GDM1 (cell line): Measurements from ENCODE around the gene XRCC5.
"Not testable (repeated sequence)": the region's sequence is repeated elsewhere in the genome, so short reads cannot be mapped to it uniquely, and the experiment has no call there.

Experiments
- DNase-seq: peaks from one replicate; lab custom pipeline; 2025; lab: John Stamatoyannopoulos, UW

The XRCC5 gene

DNA sequence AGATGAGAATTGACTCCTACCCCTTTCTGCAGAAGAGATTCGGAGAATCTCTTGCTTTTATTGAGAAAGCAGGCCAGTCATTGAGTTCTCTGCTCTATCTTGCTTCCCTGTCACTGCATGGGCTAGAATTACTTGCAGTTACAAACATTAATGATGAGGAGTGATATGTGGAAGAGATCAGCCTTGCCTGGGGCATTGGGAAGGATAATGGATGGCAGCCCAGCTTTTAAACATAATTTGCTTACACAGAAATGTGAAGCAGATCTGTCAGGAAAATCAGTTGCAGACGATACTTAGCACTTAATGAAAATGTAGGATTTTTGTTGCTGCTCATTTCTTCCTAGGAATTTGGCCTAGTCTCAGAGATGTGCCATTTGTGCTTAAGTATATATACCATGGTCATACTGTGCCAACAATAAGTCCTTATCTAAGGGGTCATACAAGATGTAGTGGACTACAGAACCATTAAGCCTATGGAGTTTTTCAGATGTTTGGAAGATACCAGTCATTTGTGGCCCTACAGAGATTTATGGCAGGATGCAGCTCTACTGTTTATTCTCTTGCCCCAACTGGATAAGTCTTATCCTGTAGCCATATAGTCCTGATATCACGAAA lies 92.7 kb downstream of the XRCC5 start:
- DNase-seq: no peak

DNA sequence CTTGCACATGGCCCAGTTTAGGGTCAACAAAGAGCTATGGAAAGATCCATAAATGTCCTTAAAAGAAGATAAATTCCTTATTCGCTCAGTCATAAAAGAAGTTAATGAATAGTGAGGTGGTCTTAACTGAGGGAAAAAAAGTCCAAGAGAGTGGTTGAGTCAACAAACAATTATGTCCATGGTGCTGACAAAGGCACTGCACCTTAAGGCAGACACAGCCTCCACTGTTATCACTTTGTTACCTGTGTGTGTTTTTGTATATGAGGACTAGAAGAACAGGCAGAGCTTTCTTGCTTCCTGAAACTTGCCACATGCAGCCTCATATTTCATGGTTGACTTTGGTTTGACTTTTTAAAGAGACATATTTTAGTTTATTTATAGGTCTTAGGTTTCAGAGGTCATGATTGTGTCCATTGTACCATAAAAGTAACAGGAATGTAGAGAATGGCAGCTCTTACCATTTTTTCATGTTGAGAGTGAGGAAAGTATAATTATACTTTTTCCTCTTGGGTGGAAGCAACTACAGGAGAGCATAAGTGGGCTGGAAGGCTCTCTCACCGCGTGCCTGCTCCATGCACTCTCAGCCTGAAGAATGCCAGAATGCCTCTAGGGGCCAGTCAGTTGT lies 93.6 kb downstream of the XRCC5 start:
- no peak for DNase-seq

DNA sequence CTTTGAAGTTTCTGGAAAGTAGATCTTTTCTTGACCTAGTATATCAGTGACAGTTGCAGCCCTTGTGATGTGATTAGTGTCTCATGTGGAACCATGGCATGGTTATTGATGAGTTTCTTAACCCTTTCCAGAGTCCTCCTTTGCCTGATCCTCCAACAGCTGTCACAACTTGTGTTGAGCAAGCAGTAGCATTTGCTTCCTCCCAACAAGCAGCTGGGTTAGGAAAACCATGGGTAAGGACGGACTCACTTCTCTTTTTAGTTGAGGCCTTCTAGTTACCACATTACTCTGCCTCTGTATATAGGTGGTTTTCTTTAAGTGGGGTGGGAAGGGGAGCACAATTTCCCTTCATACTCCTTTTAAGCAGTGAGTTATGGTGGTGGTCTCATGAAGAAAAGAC lies 96.3 kb downstream of the XRCC5 start:
- DNase-seq: no peak

DNA sequence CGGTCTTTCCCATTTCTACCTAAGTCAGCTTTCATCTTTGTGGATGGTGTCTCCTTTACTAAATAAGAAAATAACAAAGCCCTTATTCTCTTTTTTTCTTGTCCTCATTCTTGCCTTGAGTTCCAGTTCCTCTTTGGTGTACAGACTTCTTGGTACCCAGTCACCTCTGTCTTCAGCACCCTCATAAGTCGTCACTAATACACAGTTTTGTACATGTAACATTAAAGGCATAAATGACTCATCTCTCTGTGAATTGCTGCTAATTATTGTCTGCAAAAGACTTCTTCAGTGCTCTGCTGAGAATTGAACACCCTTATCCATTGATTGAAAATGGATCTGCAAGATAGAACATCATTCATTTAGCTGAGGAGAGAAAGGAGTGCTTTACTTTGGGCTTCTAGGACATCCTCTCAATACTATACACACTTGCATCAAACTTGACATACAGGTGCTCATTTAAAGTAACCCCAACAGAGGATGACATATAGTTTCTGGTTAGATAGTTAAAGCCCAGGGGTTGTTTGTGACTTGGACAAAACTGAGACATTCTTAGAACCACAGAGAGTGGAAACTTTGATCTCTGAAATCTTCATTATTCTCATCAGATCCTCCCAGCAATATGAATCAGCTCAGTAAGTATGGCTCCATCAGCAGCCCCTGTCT lies 97.0 kb downstream of the XRCC5 start:
- DNase-seq: no peak

DNA sequence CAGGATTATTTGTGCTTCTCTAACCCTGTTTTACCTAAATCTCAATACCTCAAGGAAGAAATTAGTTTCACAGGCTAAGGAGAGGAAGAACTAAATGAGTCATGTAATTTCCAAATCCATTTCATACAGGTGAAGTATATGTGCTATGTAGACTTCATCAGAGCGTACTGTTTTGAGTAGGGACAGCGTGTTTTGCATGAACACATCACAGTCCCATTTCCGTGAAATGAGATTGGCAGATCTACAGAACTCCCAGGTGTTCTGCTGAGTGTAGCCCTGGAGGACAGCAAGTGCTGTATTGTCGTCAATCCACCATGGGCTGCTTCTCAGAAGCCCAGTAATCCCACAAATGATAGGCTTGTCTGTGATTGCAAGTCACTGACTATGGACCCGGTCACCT lies 97.7 kb downstream of the XRCC5 start:
- DNase-seq: no peak

DNA sequence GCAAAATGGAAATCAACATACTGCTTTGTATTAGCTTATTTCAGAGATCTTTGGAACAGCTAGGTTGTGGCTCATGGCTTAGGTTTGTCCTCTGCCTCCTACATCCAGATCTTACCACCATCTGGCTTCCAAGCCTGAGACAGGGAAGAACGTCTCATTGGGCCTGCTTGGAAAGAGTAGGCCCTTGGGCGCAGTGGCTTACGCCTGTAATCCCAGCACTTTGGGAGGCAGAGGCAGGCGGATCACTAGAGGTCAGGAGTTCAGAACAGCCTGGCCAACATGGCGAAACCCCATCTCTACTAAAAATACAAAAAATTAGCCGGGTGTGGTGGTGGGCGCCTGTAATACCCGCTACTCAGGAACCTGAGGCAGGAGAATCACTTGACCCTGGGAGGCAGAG lies 99.5 kb downstream of the XRCC5 start:
- DNase-seq: not testable (repeated sequence)

DNA sequence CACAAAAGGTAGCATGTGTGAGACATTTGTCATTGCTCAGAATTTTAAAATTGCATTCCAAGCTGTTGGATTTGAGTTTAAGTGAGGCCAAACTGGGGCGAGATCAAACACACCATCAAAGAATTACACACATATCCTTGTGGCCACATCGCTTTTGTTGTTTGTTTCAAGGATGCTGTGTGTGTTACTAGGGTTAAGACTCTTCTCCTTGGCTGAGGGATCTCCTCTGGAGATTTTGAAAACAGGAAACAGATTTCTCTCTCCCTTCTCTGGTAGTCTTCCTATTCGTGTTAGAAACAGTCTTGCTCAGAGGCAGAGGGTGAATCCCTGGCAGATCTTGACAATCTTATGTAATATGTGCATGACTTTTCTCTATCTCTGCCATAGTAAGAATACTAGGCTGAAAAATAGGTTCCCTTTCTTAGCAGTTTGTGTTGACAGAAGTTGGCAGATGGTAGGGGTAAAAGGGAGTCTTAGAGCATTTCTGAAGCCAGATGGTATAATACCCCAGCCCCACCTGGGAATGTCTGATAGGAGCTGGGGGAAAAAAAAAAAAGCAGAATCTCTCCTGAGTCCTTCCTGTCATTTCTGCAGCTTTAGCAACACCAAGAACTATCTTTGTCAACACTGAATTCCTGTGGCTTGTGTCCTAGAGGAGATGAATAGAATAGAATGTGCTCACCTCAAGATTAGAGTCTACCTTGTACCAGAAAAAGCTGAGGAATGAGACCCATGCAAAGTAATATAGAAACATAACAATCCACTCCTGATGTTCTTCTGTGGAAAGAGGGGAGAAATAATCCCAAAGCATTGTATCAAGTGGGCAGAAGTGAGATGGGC lies 101.8 kb downstream of the XRCC5 start:
- no peak for DNase-seq

DNA sequence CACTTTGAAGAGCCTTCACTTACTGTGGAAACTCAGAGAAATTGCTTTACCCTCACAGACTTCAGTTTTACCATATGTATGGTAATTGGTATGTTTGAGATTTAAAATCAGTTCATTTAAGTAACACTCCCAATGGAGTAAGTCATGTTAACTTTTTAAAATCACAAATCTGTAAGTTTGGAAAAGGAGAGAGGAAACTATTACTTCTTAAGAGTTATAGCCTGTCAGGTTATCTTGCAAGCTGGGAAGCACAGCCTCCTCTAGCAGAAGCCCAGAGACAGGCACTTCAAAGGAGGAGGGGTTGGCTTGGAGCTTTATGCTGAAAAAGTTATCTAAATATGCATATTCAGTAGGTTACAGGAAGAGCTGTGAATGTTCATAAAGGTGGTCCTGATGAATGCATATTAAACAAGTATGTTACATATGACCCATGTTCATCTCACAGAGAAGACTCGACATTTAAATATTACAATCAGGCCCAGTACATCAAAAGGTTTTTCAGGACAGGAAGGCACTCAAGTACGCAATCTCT lies 102.5 kb downstream of the XRCC5 start:
- no peak for DNase-seq

DNA sequence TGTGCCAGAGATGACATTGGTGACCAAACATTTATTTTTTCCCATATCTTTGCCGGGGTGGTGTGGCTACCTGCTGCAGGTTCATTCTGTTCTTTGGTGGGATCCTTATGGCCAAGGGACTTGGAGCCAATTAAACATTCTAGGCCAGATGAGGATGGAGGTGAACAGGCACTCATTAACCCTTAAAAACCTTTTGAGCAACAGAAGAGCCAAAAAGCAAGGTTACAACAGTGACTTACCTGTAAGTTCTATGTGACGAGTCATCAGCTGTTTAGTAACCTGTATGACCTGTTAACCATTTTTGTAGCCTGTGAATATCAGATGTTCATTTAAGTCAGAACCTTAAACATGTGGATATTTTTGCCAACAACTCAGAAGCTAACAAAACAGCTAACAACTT lies 105.6 kb downstream of the XRCC5 start:
- DNase-seq: no peak

DNA sequence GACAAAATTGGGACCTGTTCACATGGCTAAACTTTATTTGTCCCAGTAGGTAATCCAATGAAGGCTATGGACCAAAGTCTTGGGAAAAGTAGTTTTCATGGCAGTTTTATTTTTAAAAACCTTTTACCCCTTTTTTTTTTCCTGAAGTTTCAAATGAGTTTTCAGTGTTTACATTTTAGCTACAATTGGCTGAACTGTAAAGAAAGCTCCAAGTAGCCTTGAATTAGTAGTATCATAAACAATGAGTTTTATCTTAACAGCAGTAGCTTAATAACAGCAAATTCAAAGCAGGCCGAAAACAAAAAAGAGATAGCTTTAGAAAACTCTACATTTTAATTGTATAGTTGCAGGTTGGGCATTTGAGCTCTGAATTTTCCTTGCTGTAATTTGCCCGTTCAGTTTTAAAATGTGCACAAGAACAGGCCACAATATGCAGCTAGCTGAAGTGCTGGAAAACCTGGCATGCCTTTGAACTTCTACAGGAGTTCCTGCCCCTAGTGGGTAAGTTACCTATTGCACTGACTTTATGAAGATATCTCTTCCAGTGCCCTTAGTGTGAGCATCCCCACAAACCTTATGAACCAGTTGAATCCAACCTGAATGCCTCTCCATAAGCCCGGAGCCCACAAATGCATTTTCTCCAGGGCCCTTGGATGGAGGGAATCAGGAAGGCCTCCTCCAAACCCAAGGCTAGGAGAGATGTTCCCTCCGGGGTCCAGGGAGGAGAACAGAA lies 106.7 kb downstream of the XRCC5 start:
- DNase-seq: no peak

DNA sequence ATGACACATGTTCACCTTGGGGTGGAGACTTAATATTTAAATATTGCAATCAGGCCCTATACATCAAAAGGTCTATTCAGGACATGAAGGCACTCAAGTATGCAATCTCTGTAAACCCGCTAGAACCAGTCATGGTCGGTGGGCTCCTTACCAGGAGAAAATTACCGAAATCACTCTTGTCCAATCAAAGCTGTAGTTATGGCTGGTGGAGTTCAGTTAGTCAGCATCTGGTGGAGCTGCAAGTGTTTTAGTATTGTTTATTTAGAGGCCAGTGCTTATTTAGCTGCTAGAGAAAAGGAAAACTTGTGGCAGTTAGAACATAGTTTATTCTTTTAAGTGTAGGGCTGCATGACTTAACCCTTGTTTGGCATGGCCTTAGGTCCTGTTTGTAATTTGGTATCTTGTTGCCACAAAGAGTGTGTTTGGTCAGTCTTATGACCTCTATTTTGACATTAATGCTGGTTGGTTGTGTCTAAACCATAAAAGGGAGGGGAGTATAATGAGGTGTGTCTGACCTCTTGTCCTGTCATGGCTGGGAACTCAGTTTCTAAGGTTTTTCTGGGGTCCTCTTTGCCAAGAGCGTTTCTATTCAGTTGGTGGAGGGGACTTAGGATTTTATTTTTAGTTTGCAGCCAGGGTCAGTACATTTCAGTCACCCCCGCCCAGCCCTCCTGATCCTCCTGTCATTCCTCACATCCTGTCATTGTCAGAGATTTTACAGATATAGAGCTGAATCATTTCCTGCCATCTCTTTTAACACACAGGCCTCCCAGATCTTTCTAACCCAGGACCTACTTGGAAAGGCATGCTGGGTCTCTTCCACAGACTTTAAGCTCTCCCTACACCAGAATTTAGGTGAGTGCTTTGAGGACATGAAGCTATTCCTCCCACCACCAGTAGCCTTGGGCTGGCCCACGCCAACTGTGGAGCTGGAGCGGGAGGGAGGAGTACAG lies 108.1 kb downstream of the XRCC5 start:
- DNase-seq: no peak

DNA sequence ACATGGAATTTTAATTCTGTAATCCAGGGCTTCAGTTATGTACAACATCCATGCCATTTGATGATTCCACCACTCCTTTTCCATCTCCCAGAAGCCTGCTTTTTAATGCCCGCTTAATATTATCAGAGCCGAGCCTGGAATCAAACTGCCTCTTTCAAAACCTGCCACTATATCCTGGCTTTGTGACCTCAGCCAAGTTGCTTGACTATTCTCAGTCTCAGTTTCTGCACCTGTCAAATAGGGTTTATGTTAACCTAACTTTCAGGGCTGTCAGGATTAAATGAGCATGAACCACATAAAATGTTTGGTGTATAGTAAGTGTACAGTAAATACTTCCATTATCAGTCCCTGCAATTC lies 108.7 kb downstream of the XRCC5 start:
- DNase-seq: no peak

DNA sequence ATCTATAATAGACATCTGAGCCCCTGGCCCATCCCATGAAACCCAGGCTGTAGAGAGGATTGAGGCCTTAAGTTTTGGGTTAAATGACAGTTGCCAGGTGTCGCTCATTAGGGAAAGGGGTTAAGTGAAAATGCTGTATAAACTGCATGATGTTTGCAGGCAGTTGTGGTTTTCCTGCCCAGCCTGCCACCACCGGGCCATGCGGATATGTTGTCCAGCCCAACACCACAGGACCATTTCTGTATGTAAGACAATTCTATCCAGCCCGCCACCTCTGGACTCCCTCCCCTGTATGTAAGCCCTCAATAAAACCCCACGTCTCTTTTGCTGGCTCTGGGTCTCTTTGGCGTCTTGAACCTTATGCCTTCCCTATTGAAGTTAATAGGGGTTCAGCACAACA lies 110.7 kb downstream of the XRCC5 start:
- DNase-seq: no peak

DNA sequence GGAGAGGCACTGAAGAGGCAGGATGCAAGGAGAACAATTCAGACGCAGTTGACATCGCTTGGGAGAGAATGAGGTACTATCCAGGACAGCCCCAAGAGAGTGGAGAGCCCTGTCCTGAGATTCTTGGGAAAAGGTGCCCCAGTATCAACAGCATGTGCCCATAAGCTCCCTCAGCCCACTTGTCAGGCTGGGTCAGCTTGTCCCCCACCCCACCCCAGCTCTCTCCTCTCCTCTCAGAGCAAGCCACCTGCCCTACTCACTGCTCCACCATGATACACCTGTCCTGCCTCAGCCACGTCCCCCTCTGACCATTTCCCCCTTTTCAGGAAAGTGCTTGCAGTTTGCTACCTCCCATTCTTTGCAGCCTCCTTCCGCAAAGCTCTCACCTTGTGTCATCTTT lies 111.8 kb downstream of the XRCC5 start:
- DNase-seq: no peak

DNA sequence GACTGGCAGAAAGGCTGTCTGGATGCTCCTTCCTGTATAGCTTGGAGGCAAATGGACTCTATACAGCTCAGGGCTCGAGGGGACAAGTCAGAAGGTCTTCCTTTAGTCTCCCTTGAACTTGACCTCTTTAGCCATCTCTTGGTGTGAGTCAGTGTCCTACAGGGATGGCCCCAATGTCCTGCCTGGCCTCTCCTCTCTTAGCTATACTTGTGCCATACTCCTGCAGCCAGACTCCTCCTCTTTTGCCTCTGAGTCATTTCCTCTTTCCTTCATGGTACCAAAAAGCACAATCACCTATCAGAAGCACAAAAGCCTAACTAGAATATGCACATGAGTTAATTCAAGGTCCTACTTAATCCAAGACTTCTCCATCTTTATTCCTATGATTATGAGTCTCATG lies 112.7 kb downstream of the XRCC5 start:
- DNase-seq: no peak

DNA sequence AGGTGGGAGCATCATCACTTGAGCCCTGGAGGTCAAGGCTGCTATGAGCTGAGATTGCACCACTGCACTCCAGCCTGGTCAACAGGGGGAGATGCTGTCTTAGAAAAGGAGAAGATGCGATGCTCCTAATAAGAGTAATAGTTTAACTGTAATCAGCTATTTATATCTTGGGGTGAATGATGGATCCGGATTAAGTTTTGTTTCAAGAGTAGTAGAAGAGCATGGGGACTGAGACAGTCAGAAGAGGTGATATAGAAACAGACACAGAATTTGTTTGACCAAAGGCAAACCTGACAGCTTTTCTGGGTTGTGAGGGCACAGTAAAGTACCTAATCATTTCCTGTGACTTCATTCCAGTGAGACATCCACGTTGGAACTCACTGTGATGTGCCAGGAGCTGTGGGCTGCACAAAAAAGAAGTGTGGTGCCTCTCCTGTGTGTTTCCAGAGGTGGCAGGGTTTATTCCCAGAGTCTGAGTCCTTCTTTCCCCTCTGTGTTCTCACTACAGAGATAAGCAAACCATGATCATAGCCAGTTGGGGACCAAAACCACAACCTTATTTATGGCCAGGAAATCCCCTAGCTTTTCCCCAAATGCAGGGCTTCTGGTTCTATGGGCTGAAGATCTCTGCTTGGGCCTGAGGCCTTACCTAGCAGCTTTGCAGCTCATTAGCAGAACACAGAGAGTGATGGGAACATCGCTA lies 113.7 kb downstream of the XRCC5 start:
- peak; percentile 53 for DNase-seq

DNA sequence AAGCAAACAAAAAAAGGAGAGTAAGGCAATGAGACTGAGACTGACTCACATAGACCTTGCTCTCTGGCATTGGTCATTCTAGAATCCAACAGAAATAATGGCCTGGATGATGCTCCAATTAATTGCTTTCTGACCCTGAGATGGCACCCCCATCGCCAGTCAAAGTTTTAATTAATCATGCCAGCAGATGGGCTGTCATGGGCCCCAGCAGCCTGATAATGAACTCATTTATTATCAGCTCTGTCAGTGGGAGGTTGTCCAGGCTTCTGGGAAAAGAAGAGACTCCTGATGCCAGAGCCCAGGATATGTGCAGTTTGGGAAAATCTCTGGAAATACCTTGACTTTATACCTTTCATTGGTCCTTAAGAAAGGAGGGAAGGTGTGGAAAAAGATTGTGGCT lies 115.2 kb downstream of the XRCC5 start:
- DNase-seq: no peak

DNA sequence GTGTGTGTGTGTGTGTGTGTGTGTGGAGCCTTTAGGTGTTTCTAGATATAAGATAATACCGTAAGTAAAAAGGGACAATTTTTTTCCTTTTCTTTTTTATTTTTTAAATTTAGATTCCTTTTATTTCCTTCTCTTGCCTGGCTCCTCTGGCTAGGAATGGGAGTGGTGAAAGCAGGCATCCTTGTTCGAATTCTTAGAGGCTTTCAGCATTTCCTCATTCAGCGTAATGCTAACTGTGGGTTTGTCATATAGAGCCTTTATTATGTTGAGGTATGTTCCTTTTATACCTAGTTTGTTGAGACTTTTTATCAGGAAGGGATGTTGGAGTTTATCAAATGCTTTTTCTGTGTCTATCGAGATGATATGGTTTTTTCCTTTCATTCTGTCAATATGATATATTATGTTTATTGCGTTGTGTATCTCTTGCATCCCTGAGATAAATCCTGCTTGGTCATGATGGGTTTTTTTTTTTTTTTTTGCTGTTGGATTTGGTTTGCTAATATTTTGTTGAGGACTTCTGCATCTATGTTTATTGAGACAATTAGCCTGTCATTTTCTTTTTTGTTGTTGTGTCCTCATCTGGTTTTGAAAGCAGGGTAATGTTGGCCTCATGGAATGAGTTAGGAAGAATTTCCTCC lies 120.2 kb downstream of the XRCC5 start:
- no peak for DNase-seq

DNA sequence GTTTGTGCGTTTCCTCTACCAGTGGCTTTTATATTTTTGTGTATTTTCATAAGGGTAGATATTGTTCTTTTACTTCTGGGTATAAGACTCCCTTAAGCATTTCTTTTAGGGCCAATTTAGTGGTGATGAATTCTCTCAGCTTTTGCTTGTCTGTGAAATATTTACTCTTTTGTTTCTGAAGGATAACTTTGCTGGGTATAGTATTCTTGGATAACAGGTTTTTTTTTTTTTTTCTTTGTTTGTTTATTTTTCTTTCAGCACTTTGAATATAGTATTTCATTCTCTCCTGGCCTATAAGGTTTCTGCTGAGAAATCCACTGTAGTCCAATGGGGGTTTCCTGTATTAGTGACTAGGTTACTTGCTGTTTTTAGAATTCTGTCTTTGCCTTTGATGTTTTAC lies 122.7 kb downstream of the XRCC5 start:
- no peak for DNase-seq

DNA sequence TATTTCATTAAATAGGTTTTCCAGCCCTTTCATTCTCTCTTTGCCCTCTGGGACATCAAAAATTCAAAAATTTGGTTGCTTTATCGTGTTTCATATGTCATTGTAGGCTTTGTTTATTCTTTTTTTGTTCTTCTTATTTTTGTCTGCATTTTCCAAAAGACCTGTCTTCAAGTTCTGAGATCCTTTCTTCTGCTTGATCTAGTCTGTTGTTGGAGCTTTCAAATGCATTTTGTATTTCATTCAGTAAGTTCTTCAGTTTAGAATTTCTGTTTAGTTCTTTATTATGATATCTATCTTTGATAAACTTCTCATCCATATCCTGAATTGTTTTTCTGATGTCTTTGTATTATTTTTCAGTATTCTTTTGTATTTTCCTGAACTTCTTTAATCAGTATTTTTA lies 123.6 kb downstream of the XRCC5 start:
- DNase-seq: no peak
